HG02938 (cell line): ENCODE results near the gene HLA-DQA1.
"Not testable (repeated sequence)": the region's sequence is repeated elsewhere in the genome, so short reads cannot be mapped to it uniquely, and the experiment has no call there.

ENCODE experiments used
- ATAC-seq: cut with Tn5 transposase; IDR thresholded peaks from one replicate; pipeline ENCODE4 v1.9.1; 2021; ENCODE audit warnings: mild to moderate bottlenecking, moderate library complexity; ENCODE audit not compliant: unreplicated experiment

The HLA-DQA1 gene

GRCh38 chr6:32657819-32658218 lies 20.6 kb downstream of the HLA-DQA1 start:
- ATAC-seq, result not testable (repeated sequence)

GRCh38 chr6:32658268-32658897 lies 21.2 kb downstream of the HLA-DQA1 start:
- no peak for ATAC-seq

- no peak for ATAC-seq
These were observed 22.8 kb downstream of the HLA-DQA1 start for GRCh38 chr6:32659856-32660595.

GRCh38 chr6:32662099-32662498 lies 24.9 kb downstream of the HLA-DQA1 start:
- no peak for ATAC-seq

GRCh38 chr6:32662836-32663235 lies 25.6 kb downstream of the HLA-DQA1 start:
- no peak for ATAC-seq

- no peak for ATAC-seq
These were observed 27.1 kb downstream of the HLA-DQA1 start for GRCh38 chr6:32664354-32664753.

- ATAC-seq, result no peak
These were observed 27.7 kb downstream of the HLA-DQA1 start for GRCh38 chr6:32664827-32665362.

- no peak for ATAC-seq
These were observed 28.5 kb downstream of the HLA-DQA1 start for GRCh38 chr6:32665661-32666060.

GRCh38 chr6:32666420-32667300 lies 29.5 kb downstream of the HLA-DQA1 start, which contains the start of gene HLA-DQB1:
Gene HLA-DQB1 (minus strand): TSS chr6:32666657. CDS start chr6:32666607, 50 bp downstream.
- peak; percentile 47 for ATAC-seq

- ATAC-seq, result peak; percentile 75
These were observed 31.1 kb downstream of the HLA-DQA1 start for GRCh38 chr6:32668226-32668747.

- no peak for ATAC-seq
These were observed 32.0 kb downstream of the HLA-DQA1 start for GRCh38 chr6:32669240-32669639.

GRCh38 chr6:32669893-32670292 lies 32.7 kb downstream of the HLA-DQA1 start:
- no peak for ATAC-seq

GRCh38 chr6:32671908-32672307 lies 34.7 kb downstream of the HLA-DQA1 start:
- not testable (repeated sequence) for ATAC-seq

GRCh38 chr6:32674123-32674522 lies 36.9 kb downstream of the HLA-DQA1 start:
- not testable (repeated sequence) for ATAC-seq

GRCh38 chr6:32679492-32679891 lies 42.3 kb downstream of the HLA-DQA1 start:
- ATAC-seq, result no peak

GRCh38 chr6:32680055-32680454 lies 42.8 kb downstream of the HLA-DQA1 start:
- no peak for ATAC-seq

- no peak for ATAC-seq
These were observed 47.0 kb downstream of the HLA-DQA1 start for GRCh38 chr6:32684246-32684645.

GRCh38 chr6:32685603-32686002 lies 48.4 kb downstream of the HLA-DQA1 start:
- peak; percentile 71 for ATAC-seq

- no peak for ATAC-seq
These were observed 52.6 kb downstream of the HLA-DQA1 start for GRCh38 chr6:32689531-32690501.

- no peak for ATAC-seq
These were observed 54.8 kb downstream of the HLA-DQA1 start for GRCh38 chr6:32692019-32692418.
